IMR-90 (cell line): ENCODE measurements around the gene TCF4. TPM values are rescaled to one million over a fixed set of nuclear protein-coding genes. Genes with fewer than 3 reads are reported as not detected.

Experiments
- ATAC-seq: fragments of 200-7000 bp; cut with Tn5 transposase; 2 replicates; pipeline ENCODE4 v1.9.1; 2020; ENCODE audit warnings: low read depth, mild to moderate bottlenecking, moderate library complexity
- BruUV-seq: library from RNA; stranded (reverse); fragments of 400-500 nt; replicated peaks from 2 replicates; lab custom pipeline; 2021; lab: Mats Ljungman, UMichigan
- CTCF ChIA-PET: fragments of 300-600 bp; formaldehyde crosslinking; extraction: SDS; loops from one replicate; lab custom pipeline; 2021; ENCODE audit warnings: antibody characterized with exemption; lab: Yijun Ruan, JAX
- POLR2A ChIA-PET: fragments of 300-600 bp; sonication (Branson Sonifier 250); formaldehyde crosslinking; loops from one replicate; lab custom pipeline; 2022; ENCODE audit warnings: antibody characterized with exemption; ENCODE audit not compliant: unreplicated experiment; lab: Charles Lee
- DNase-seq: peaks from one replicate; pipeline ENCODE4 v3.0.0; 2013
- H2AFZ ChIP-seq: replicated peaks from 2 replicates; pipeline ENCODE3; 2013; ENCODE audit warnings: low read length, mild to moderate bottlenecking; ENCODE audit not compliant: poor library complexity
- H2AK5ac ChIP-seq: 2 replicates; pipeline ENCODE4 v1.6.1; 2013; ENCODE audit warnings: low read depth, low read length, inconsistent platforms
- H2AK9ac ChIP-seq: replicated peaks from 2 replicates; pipeline ENCODE3; 2013; ENCODE audit warnings: mild to moderate bottlenecking, low read depth, low read length, moderate library complexity; ENCODE audit not compliant: poor library complexity
- H2BK120ac ChIP-seq: 2 replicates; pipeline ENCODE4 v1.6.1; 2013; ENCODE audit warnings: low read depth, low read length, inconsistent platforms
- H2BK15ac ChIP-seq: 3 replicates; pipeline ENCODE4 v1.6.1; 2013; ENCODE audit warnings: low read depth, low read length, inconsistent platforms
- H2BK20ac ChIP-seq: 2 replicates; pipeline ENCODE4 v1.6.1; 2013; ENCODE audit warnings: low read depth, mild to moderate bottlenecking, inconsistent platforms, low read length, moderate library complexity
- H2BK5ac ChIP-seq: 2 replicates; pipeline ENCODE4 v1.6.1; 2013; ENCODE audit warnings: mild to moderate bottlenecking, low read depth, low read length, inconsistent platforms; ENCODE audit not compliant: poor library complexity, severe bottlenecking
- H3K14ac ChIP-seq: replicated peaks from 2 replicates; pipeline ENCODE4 v1.6.1; 2013; ENCODE audit warnings: low read depth, low read length, inconsistent platforms
- H3K18ac ChIP-seq: 2 replicates; pipeline ENCODE4 v1.6.1; 2013; ENCODE audit warnings: low read depth, low read length, control low read depth
- H3K23ac ChIP-seq: 2 replicates; pipeline ENCODE4 v1.6.1; 2013; ENCODE audit warnings: low read depth, low read length, inconsistent platforms
- H3K27ac ChIP-seq: 2 replicates; pipeline ENCODE4 v1.5.1; 2013; ENCODE audit warnings: mild to moderate bottlenecking, control low read depth, low read length; ENCODE audit not compliant: insufficient read depth
- H3K27me3 ChIP-seq: 2 replicates; pipeline ENCODE4 v1.6.1; 2013; ENCODE audit warnings: low read length; ENCODE audit not compliant: control insufficient read depth, insufficient read depth
- H3K36me3 ChIP-seq: 2 replicates; pipeline ENCODE4 v1.6.1; 2013; ENCODE audit warnings: low read length, mixed read lengths; ENCODE audit not compliant: control insufficient read depth, insufficient read depth
- H3K4ac ChIP-seq: 2 replicates; pipeline ENCODE4 v1.6.1; 2013; ENCODE audit warnings: low read depth, low read length, inconsistent platforms
- H3K4me1 ChIP-seq: 2 replicates; pipeline ENCODE4 v1.6.1; 2013; ENCODE audit warnings: low read length, mixed read lengths; ENCODE audit not compliant: control insufficient read depth, insufficient read depth
- H3K4me2 ChIP-seq: 2 replicates; pipeline ENCODE4 v1.6.1; 2013; ENCODE audit warnings: low read depth, mild to moderate bottlenecking, control low read depth, low read length, moderate library complexity
- H3K4me3 ChIP-seq: 2 replicates; pipeline ENCODE4 v1.5.1; 2013; ENCODE audit warnings: low read depth, mild to moderate bottlenecking, control low read depth, low read length, moderate library complexity; ENCODE audit not compliant: insufficient read depth
- H3K56ac ChIP-seq: 2 replicates; pipeline ENCODE4 v1.6.1; 2013; ENCODE audit warnings: low read length, inconsistent platforms; ENCODE audit not compliant: insufficient read depth; ENCODE audit errors: extremely low read depth
- H3K79me1 ChIP-seq, 2 experiments: 2 replicates each; pipeline ENCODE4 v1.6.1; 2013; ENCODE audit warnings: low read length in 2 of 2, inconsistent platforms in 1 of 2, low read depth in 1 of 2
- H3K9ac ChIP-seq: 2 replicates; pipeline ENCODE4 v1.6.1; 2013; ENCODE audit warnings: low read depth, low read length, control low read depth
- H3K9me1 ChIP-seq: 2 replicates; pipeline ENCODE4 v1.6.1; 2013; ENCODE audit warnings: low read length, inconsistent platforms; ENCODE audit not compliant: insufficient read depth
- H3K9me3 ChIP-seq: 2 replicates; pipeline ENCODE4 v1.6.1; 2013; ENCODE audit warnings: low read length; ENCODE audit not compliant: control insufficient read depth, insufficient read depth
- H4K20me1 ChIP-seq: 2 replicates; pipeline ENCODE4 v1.6.1; 2013; ENCODE audit warnings: low read length, inconsistent platforms; ENCODE audit not compliant: insufficient read depth
- H4K5ac ChIP-seq: 2 replicates; pipeline ENCODE4 v1.6.1; 2013; ENCODE audit warnings: mild to moderate bottlenecking, low read depth, low read length, control low read depth
- H4K8ac ChIP-seq, 2 experiments: 2 replicates each; pipeline ENCODE4 v1.6.1; 2013; ENCODE audit warnings: low read depth in 2 of 2, low read length in 2 of 2, control low read depth in 1 of 2, inconsistent platforms in 1 of 2
- H4K91ac ChIP-seq: 2 replicates; pipeline ENCODE4 v1.6.1; 2013; ENCODE audit warnings: low read depth, low read length, inconsistent platforms; ENCODE audit not compliant: insufficient read depth
- BHLHE40 ChIP-seq: fragments of 150-350 bp; IDR thresholded peaks from 2 replicates; pipeline ENCODE4 v1.6.1; 2016; ENCODE audit warnings: mild to moderate bottlenecking, low read depth, low read length
- CEBPB ChIP-seq: IDR thresholded peaks from 2 replicates; pipeline ENCODE4 v1.6.1; 2012; ENCODE audit warnings: low read depth, low read length, improper control_type of control experiment
- CTCF ChIP-seq: conservative IDR thresholded peaks from 2 replicates; pipeline ENCODE4 v1.5.1; 2012; ENCODE audit warnings: mild to moderate bottlenecking, low read depth, low read length, improper control_type of control experiment
- ELK1 ChIP-seq: fragments of 150-350 bp; IDR thresholded peaks from 2 replicates; pipeline ENCODE4 v1.6.1; 2016; ENCODE audit warnings: low read depth, mild to moderate bottlenecking, low read length, moderate library complexity, borderline replicate concordance
- MAFK ChIP-seq: IDR thresholded peaks from 2 replicates; pipeline ENCODE4 v1.6.1; 2012; ENCODE audit warnings: low read depth, low read length, improper control_type of control experiment
- MAZ ChIP-seq: IDR thresholded peaks from 2 replicates; pipeline ENCODE4 v1.6.1; 2012; ENCODE audit warnings: low read depth, mild to moderate bottlenecking, low read length, improper control_type of control experiment, moderate library complexity, borderline replicate concordance
- MXI1 ChIP-seq: IDR thresholded peaks from 2 replicates; pipeline ENCODE4 v1.6.1; 2012; ENCODE audit warnings: low read depth, mild to moderate bottlenecking, low read length, moderate library complexity, borderline replicate concordance
- NFE2L2 ChIP-seq: fragments of 150-350 bp; IDR thresholded peaks from 2 replicates; pipeline ENCODE4 v1.6.1; 2016; ENCODE audit warnings: low read depth, mild to moderate bottlenecking, low read length
- POLR2A ChIP-seq: IDR thresholded peaks from 2 replicates; pipeline ENCODE4 v1.6.1; 2012; ENCODE audit warnings: mild to moderate bottlenecking, low read depth, low read length
- RAD21 ChIP-seq: IDR thresholded peaks from 2 replicates; pipeline ENCODE4 v1.6.1; 2012; ENCODE audit warnings: low read length, improper control_type of control experiment
- RCOR1 ChIP-seq: IDR thresholded peaks from 2 replicates; pipeline ENCODE4 v1.6.1; 2012; ENCODE audit warnings: mild to moderate bottlenecking, low read length, improper control_type of control experiment; ENCODE audit not compliant: insufficient replicate concordance
- RFX5 ChIP-seq: IDR thresholded peaks from 2 replicates; pipeline ENCODE4 v1.8.0; 2012; ENCODE audit warnings: low read depth, mild to moderate bottlenecking, low read length, moderate library complexity
- SMC3 ChIP-seq: fragments of 150-350 bp; IDR thresholded peaks from 2 replicates; pipeline ENCODE4 v1.6.1; 2016; ENCODE audit warnings: low read depth, mild to moderate bottlenecking, antibody characterized with exemption, low read length, moderate library complexity
- USF2 ChIP-seq: fragments of 150-350 bp; IDR thresholded peaks from 2 replicates; pipeline ENCODE4 v1.6.1; 2017; ENCODE audit warnings: mild to moderate bottlenecking, antibody characterized with exemption, low read length, low read depth
- WGBS, 2 experiments: methylation state at CpG; one replicate each; pipeline versions ENCODE4 v1.1.5 to v1.1.7; 2013; ENCODE audit warnings: missing lambda C conversion rate in 2 of 2; ENCODE audit not compliant: insufficient read length in 1 of 2; ENCODE audit errors: extremely low coverage in 2 of 2; 5-methylcytosine and 5-hydroxymethylcytosine counted together
- dilution Hi-C: fragments of 300-500 bp; cut with HindIII; formaldehyde crosslinking; loops from one replicate; pipeline ENCODE4 v1.14.3; 2018; ENCODE audit warnings: low sequenced_read_pairs; ENCODE audit not compliant: unreplicated experiment
- in situ Hi-C: fragments of 300-500 bp; cut with MboI; formaldehyde crosslinking; loops from 3 replicates; pipeline ENCODE4 v1.14.3; 2019; ENCODE audit warnings: low sequenced_read_pairs, inconsistent platforms, mixed read lengths
- intact Hi-C: fragments of 100-400 bp; cut with micrococcal nuclease; formaldehyde crosslinking; loops from 2 replicates; pipeline ENCODE4 v1.10.0; 2022
- polyA plus RNA-seq, 3 experiments: library from polyadenylated mRNA; depleted of rRNA; stranded (reverse); fragments of >200 nt; gene quantifications; 2 replicates each; pipeline ENCODE4 v1.2.3, GENCODE V29; 2012; ENCODE audit warnings: low replicate concordance in 1 of 3
- total RNA-seq: library from RNA; depleted of rRNA; stranded (reverse); fragments of >200 nt; gene quantifications from 2 replicates; pipeline ENCODE4 v1.2.3, GENCODE V29; 2012

TCF4 gene
- total and polyA plus RNA-seq, 2 of the 4 experiments (the other 2 are of a cell fraction), result 30.0 to 87.1 TPM

GRCh38 chr18:55475916-55476315, 112.1 kb downstream of the TCF4 start:
- Histone ChIP-seq H3K4me3 (no peak overlapping the region), H4K20me1 (no peaks in the 10 kb centered on the region; the same call in 1 of the 2 replicates), H2BK15ac (no peak overlapping the region), H3K36me3 (no peaks in the 10 kb centered on the region; the same call in 1 of the 2 replicates), H2BK5ac (no peak overlapping the region), H2AK5ac (no peak overlapping the region), H3K9ac (no peak overlapping the region), H2BK120ac (no peak overlapping the region), H3K23ac (no peak overlapping the region), H3K4me2 (no peak overlapping the region), H4K5ac (no peak overlapping the region), H3K9me1 (peaks cover 7% of the 10 kb centered on the region), H3K14ac (no peak overlapping the region), H3K79me1 (peaks cover 24 to 73% of the 10 kb centered on the region in 2 experiments), H3K4me1 (peaks cover 3% of the 10 kb centered on the region; the same call in 1 of the 2 replicates), H3K27me3 (no peaks in the 10 kb centered on the region), H3K56ac (no peak overlapping the region), H4K91ac (no peak overlapping the region), H3K27ac (no peak overlapping the region), H3K4ac (no peak overlapping the region), H2AFZ (no peak overlapping the region), H3K9me3 (no peaks in the 10 kb centered on the region), H4K8ac (no peak overlapping the region), H2BK20ac (no peak overlapping the region), H2AK9ac (no peak overlapping the region), H3K18ac (no peak overlapping the region)
- POLR2A ChIA-PET, result no interaction called here
- no peak for ATAC-seq
- TF ChIP-seq BHLHE40 (no peak), RCOR1 (no peak), MAZ (no peak), MAFK (no peak), POLR2A (no peak), CTCF (no peak), RFX5 (no peak), NFE2L2 (no peak), RAD21 (no peak), ELK1 (no peak), MXI1 (no peak), SMC3 (no peak), CEBPB (no peak), USF2 (no peak)
- no TSS peak for BruUV-seq
- CTCF ChIA-PET, result no interaction called here
- in situ Hi-C loops, result no loop called here
- DNase-seq, result no peak
- intact Hi-C loops, result no loop called here
- dilution Hi-C loops, result no loop called here
- no CpG with 5 or more reads among the region's 1 CpG for WGBS, 2 experiments
